Sigmoid colon (tissue), 4 donors: ENCODE measurements around the gene SPRY4.

Source experiments
- CTCF ChIP-seq, 4 experiments: fragments of 450-650 bp in 3 of 4; fragments of 200-600 bp in 1 of 4; IDR thresholded peaks; one replicate each; pipeline ENCODE4 v1.5.1; 2016 to 2019; ENCODE audit warnings: antibody characterized with exemption in 4 of 4, mild to moderate bottlenecking in 3 of 4, moderate library complexity in 2 of 4
- POLR2AphosphoS5 ChIP-seq, 4 donors: sonication (generic); formaldehyde crosslinking; IDR thresholded peaks; one replicate each; pipeline ENCODE4 v1.6.1; 2017; ENCODE audit warnings: antibody characterized with exemption in 4 of 4

GRCh38 chr5:142326480-142326938 lies 1.7 kb upstream of the SPRY4 start:
- TF ChIP-seq POLR2AphosphoS5 (IDR thresholded peaks at IDR 0.05): no peak
- TF ChIP-seq CTCF (IDR thresholded peaks at IDR 0.05): no peak
